Suprapubic skin (tissue), 4 donors: ENCODE data around the gene PRKN. TPM values are rescaled to one million over a fixed set of nuclear protein-coding genes. Genes with fewer than 3 reads are reported as not detected.

Source experiments
- DNase-seq, 2 donors: peaks; one replicate each; pipeline ENCODE4 v3.0.0-alpha.2; 2019; ENCODE audit warnings: low spot score in 2 of 2
- H3K27ac ChIP-seq: fragments of 200-600 bp; sonication (generic); one replicate; pipeline ENCODE4 v1.5.1; 2019
- H3K27me3 ChIP-seq: fragments of 200-600 bp; sonication (generic); one replicate; pipeline ENCODE4 v1.5.1; 2019
- H3K36me3 ChIP-seq: fragments of 200-600 bp; sonication (generic); one replicate; pipeline ENCODE4 v1.5.1; 2019
- H3K4me1 ChIP-seq: fragments of 200-600 bp; sonication (generic); one replicate; pipeline ENCODE4 v1.5.1; 2019
- H3K4me3 ChIP-seq: fragments of 200-600 bp; sonication (generic); one replicate; pipeline ENCODE4 v1.5.1; 2019; ENCODE audit warnings: mild to moderate bottlenecking
- H3K9me3 ChIP-seq: fragments of 200-600 bp; sonication (generic); one replicate; pipeline ENCODE4 v1.5.1; 2019
- EP300 ChIP-seq: sonication (generic); formaldehyde crosslinking; IDR thresholded peaks from one replicate; pipeline ENCODE4 v1.6.1; 2017; ENCODE audit warnings: antibody characterized with exemption
- POLR2A ChIP-seq, 2 donors: fragments of 450-650 bp; IDR thresholded peaks; one replicate each; pipeline ENCODE4 v1.6.1; 2017; ENCODE audit warnings: antibody characterized with exemption in 2 of 2, mild to moderate bottlenecking in 2 of 2, moderate library complexity in 2 of 2
- POLR2AphosphoS5 ChIP-seq, 3 donors: sonication (generic); formaldehyde crosslinking; IDR thresholded peaks; one replicate each; pipeline ENCODE4 v1.6.1; 2017; ENCODE audit warnings: antibody characterized with exemption in 3 of 3
- WGBS: methylation state at CpG from one replicate; pipeline ENCODE4 v1.1.5; 2018; 5-methylcytosine and 5-hydroxymethylcytosine counted together
- total RNA-seq, 4 donors: library from RNA; depleted of rRNA; stranded (reverse); fragments of >200 nt; gene quantifications; one replicate each; pipeline ENCODE4 v1.1.0, GENCODE V29; 2016
- TF ChIP-seq, protein P1 (sequence below), 2 donors: fragments of 200-600 bp in 1 of 2; fragments of 450-650 bp in 1 of 2; sonication (generic) in 1 of 2; IDR thresholded peaks; one replicate each; pipeline ENCODE4 v1.5.1; 2016 to 2019; ENCODE audit warnings: antibody characterized with exemption in 2 of 2, mild to moderate bottlenecking in 1 of 2, moderate library complexity in 1 of 2

PRKN gene
- total RNA-seq, 4 donors from 2014 or later: 7.2 to 22.8 (median 14.4) TPM

DNA sequence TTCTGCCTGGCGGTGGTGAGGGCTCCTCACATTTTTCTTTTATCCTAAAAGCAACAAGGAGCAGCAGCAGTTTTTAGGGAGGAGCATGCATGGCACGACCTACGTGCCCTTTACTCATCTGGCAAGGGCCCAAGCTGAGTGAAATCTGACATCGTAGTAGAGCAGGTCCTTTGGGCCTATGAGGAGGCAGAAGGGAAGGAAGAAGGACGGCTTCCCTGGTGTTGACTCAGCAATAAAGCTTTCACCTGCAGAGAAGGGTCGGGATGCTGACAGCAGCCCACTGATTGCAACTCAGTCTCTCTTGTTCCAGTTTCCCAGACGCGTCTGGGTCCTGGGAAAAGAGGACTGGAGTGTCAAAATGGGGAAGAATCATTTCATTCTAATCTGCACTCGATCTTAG, 1044.6 kb downstream of the PRKN start:
- Histone ChIP-seq H3K9me3 (no peaks in the 10 kb centered on the region), H3K27me3 (no peaks in the 10 kb centered on the region), H3K27ac (no peak overlapping the region), H3K4me1 (no peaks in the 10 kb centered on the region), H3K4me3 (no peak overlapping the region), H3K36me3 (no peaks in the 10 kb centered on the region)
- 88% methylated on average over 9 of the region's 9 CpGs for WGBS
- no peak for DNase-seq
- no peak for TF ChIP-seq EP300
- TF ChIP-seq, protein P1, sequence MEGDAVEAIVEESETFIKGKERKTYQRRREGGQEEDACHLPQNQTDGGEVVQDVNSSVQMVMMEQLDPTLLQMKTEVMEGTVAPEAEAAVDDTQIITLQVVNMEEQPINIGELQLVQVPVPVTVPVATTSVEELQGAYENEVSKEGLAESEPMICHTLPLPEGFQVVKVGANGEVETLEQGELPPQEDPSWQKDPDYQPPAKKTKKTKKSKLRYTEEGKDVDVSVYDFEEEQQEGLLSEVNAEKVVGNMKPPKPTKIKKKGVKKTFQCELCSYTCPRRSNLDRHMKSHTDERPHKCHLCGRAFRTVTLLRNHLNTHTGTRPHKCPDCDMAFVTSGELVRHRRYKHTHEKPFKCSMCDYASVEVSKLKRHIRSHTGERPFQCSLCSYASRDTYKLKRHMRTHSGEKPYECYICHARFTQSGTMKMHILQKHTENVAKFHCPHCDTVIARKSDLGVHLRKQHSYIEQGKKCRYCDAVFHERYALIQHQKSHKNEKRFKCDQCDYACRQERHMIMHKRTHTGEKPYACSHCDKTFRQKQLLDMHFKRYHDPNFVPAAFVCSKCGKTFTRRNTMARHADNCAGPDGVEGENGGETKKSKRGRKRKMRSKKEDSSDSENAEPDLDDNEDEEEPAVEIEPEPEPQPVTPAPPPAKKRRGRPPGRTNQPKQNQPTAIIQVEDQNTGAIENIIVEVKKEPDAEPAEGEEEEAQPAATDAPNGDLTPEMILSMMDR (IDR thresholded peaks at IDR 0.05): no peak
- no peak for TF ChIP-seq POLR2AphosphoS5 (IDR thresholded peaks at IDR 0.05)
- TF ChIP-seq POLR2A (IDR thresholded peaks at IDR 0.05): no peak

GRCh38 chr6:161679980-161680538, 1047.5 kb downstream of the PRKN start:
- Histone ChIP-seq H3K27ac (no peak overlapping the region), H3K4me1 (no peaks in the 10 kb centered on the region), H3K36me3 (no peaks in the 10 kb centered on the region), H3K27me3 (no peaks in the 10 kb centered on the region), H3K9me3 (no peaks in the 10 kb centered on the region), H3K4me3 (no peak overlapping the region)
- 91% methylated on average over 13 of the region's 13 CpGs for WGBS
- TF ChIP-seq, protein P1 (IDR thresholded peaks at IDR 0.05): no peak
- TF ChIP-seq POLR2AphosphoS5 (IDR thresholded peaks at IDR 0.05): no peak
- TF ChIP-seq EP300: no peak
- TF ChIP-seq POLR2A (IDR thresholded peaks at IDR 0.05): no peak
- no peak for DNase-seq

- TF ChIP-seq POLR2AphosphoS5 (IDR thresholded peaks at IDR 0.05) (no peak), POLR2A (IDR thresholded peaks at IDR 0.05) (no peak), EP300 (no peak)
- TF ChIP-seq, protein P1 (IDR thresholded peaks at IDR 0.05): no peak
- no peak for DNase-seq
- H3K9me3 ChIP-seq: no peaks in the 10 kb centered on the region
- no peaks in the 10 kb centered on the region for H3K4me1 ChIP-seq
- H3K36me3 ChIP-seq: no peaks in the 10 kb centered on the region
- no peak overlapping the region for H3K27ac ChIP-seq
- WGBS: 87% methylated on average over 7 of the region's 7 CpGs
- H3K27me3 ChIP-seq: no peaks in the 10 kb centered on the region
- no peak overlapping the region for H3K4me3 ChIP-seq
Observed at GRCh38 chr6:161677188-161677587, 1050.4 kb downstream of the PRKN start.

DNA sequence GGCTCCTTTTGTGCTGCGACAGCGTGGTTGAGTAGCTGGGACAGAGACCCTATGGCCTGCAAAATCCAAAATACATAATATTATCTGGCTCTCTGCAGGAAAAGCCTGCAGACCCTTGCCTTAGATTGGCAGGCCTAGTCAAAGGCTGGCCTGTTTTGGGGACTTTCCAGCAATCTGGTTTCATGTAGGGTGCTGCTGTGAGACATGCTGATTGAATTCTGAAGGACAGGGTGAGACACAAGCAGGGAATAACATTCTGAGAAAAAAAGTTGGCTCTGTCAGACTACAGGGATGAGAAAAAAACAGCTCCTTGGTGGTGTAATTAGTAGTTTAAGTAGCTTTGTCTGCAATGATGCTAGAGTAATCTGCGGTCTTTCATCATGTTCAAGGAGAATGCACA, 1051.0 kb downstream of the PRKN start:
- Histone ChIP-seq H3K36me3 (no peaks in the 10 kb centered on the region), H3K4me3 (no peak overlapping the region), H3K4me1 (no peaks in the 10 kb centered on the region), H3K9me3 (no peaks in the 10 kb centered on the region), H3K27ac (no peak overlapping the region), H3K27me3 (no peaks in the 10 kb centered on the region)
- 95% methylated on average over 3 of the region's 3 CpGs for WGBS
- DNase-seq: no peak
- TF ChIP-seq POLR2AphosphoS5 (IDR thresholded peaks at IDR 0.05): no peak

- 94% methylated on average over 10 of the region's 10 CpGs for WGBS
- no peaks in the 10 kb centered on the region for H3K4me1 ChIP-seq
- H3K27ac ChIP-seq: no peak overlapping the region
- H3K27me3 ChIP-seq: no peaks in the 10 kb centered on the region
- no peaks in the 10 kb centered on the region for H3K36me3 ChIP-seq
- DNase-seq: no peak
- no peaks in the 10 kb centered on the region for H3K9me3 ChIP-seq
- H3K4me3 ChIP-seq: no peak overlapping the region
- TF ChIP-seq EP300 (no peak), POLR2A (IDR thresholded peaks at IDR 0.05) (no peak)
- TF ChIP-seq, protein P1 (IDR thresholded peaks at IDR 0.05): no peak
Observed at GRCh38 chr6:161674930-161675682, 1052.5 kb downstream of the PRKN start.
